Skeletal muscle tissue (tissue), 4 donors: Measurements from ENCODE around the gene LCE2C. TPM values are rescaled to one million over a fixed set of nuclear protein-coding genes. Genes with fewer than 3 reads are reported as not detected.

Experiments used
- H3K27ac ChIP-seq: one replicate; pipeline ENCODE4 v1.7.0; 2013; ENCODE audit warnings: mild to moderate bottlenecking, low read depth, low read length, inconsistent platforms
- H3K27me3 ChIP-seq, 3 donors: one replicate each; pipeline ENCODE4 v1.7.0; 2013; ENCODE audit warnings: low read length in 3 of 3; ENCODE audit not compliant: control insufficient read depth in 3 of 3, insufficient read depth in 3 of 3
- H3K36me3 ChIP-seq, 3 donors: one replicate each; pipeline ENCODE4 v1.7.0; 2013; ENCODE audit warnings: low read length in 3 of 3; ENCODE audit not compliant: control insufficient read depth in 3 of 3, insufficient read depth in 3 of 3
- H3K4me1 ChIP-seq, 3 donors: one replicate each; pipeline ENCODE4 v1.7.0; 2013; ENCODE audit warnings: low read length in 3 of 3, mild to moderate bottlenecking in 3 of 3; ENCODE audit not compliant: control insufficient read depth in 3 of 3, insufficient read depth in 3 of 3
- H3K4me3 ChIP-seq, 3 donors: one replicate each; pipeline ENCODE4 v1.7.0; 2013; ENCODE audit warnings: low read length in 3 of 3
- H3K9ac ChIP-seq, 3 donors: one replicate each; pipeline ENCODE4 v1.7.0; 2013; ENCODE audit warnings: low read length in 3 of 3, mild to moderate bottlenecking in 3 of 3, moderate library complexity in 2 of 3, low read depth in 1 of 3
- H3K9me3 ChIP-seq, 3 donors: one replicate each; pipeline ENCODE4 v1.7.0; 2013; ENCODE audit warnings: low read length in 3 of 3; ENCODE audit not compliant: control insufficient read depth in 3 of 3
- total RNA-seq: library from RNA; depleted of rRNA; stranded (reverse); fragments of >200 nt; gene quantifications from one replicate; pipeline ENCODE4 v1.2.3, GENCODE V29; 2014
- donor health status: Osteomylitis.

The LCE2C gene
- total RNA-seq, 1 donor from 2014 or later: not detected

- H3K27me3 ChIP-seq: peaks cover 0 to 2% (median 0%) of the 10 kb centered on the region in 3 donors
- no peaks in the 10 kb centered on the region for H3K4me1 ChIP-seq
- H3K27ac ChIP-seq: no peak within 1 kb of the TSS
- no peaks in the 10 kb centered on the region for H3K36me3 ChIP-seq
- H3K4me3 ChIP-seq: no peak within 1 kb of the TSS
- H3K9me3 ChIP-seq: no peaks in the 10 kb centered on the region
- no peak within 1 kb of the TSS for H3K9ac ChIP-seq
Observed at GRCh38 chr1:152707860-152708259, 32.8 kb downstream of the LCE2C start, which contains the start of gene LCE4A. Gene LCE4A, plus strand, starts transcription at chr1:152708160. Its CDS starts 916 bp downstream, at chr1:152709076.

- Histone ChIP-seq H3K9me3 (peaks cover 0 to 5% (median 4%) of the 10 kb centered on the region in 3 donors), H3K4me1 (no peaks in the 10 kb centered on the region), H3K27ac (no peak overlapping the region), H3K36me3 (no peaks in the 10 kb centered on the region), H3K4me3 (no peak overlapping the region), H3K9ac (no peak overlapping the region), H3K27me3 (no peaks in the 10 kb centered on the region)
Observed at GRCh38 chr1:152718238-152718637, 43.2 kb downstream of the LCE2C start.

GRCh38 chr1:152725261-152725660, 50.2 kb downstream of the LCE2C start:
- H3K36me3 ChIP-seq: no peaks in the 10 kb centered on the region
- H3K9me3 ChIP-seq: no peaks in the 10 kb centered on the region
- no peak overlapping the region for H3K9ac ChIP-seq
- no peaks in the 10 kb centered on the region for H3K27me3 ChIP-seq
- no peak overlapping the region for H3K4me3 ChIP-seq
- no peaks in the 10 kb centered on the region for H3K4me1 ChIP-seq
- H3K27ac ChIP-seq: no peak overlapping the region

Other genes with a start within 250 kb of the LCE2C start
- gene LCE5A, start 164.5 kb upstream of the LCE2C start, total RNA-seq: not detected
- gene CRCT1, start 160.8 kb upstream of the LCE2C start, total RNA-seq: not detected
- gene LCE3E, start 108.5 kb upstream of the LCE2C start, total RNA-seq: not detected
- not detected for gene LCE3D, start 94.8 kb upstream of the LCE2C start, total RNA-seq
- not detected for gene LCE3C, start 75.0 kb upstream of the LCE2C start, total RNA-seq
- not detected for gene LCE3B, start 61.5 kb upstream of the LCE2C start, total RNA-seq
- gene LCE3A, start 52.2 kb upstream of the LCE2C start, total RNA-seq: not detected
- not detected for gene LCE2D, start 11.9 kb upstream of the LCE2C start, total RNA-seq
- gene LCE2B, start 10.8 kb downstream of the LCE2C start, total RNA-seq: not detected
- not detected for gene LCE2A, start 23.1 kb downstream of the LCE2C start, total RNA-seq
- gene LCE4A, start 32.9 kb downstream of the LCE2C start, total RNA-seq: not detected
- gene KPRP, start 82.7 kb downstream of the LCE2C start, total RNA-seq: not detected
- gene LCE1F, start 99.9 kb downstream of the LCE2C start, total RNA-seq: not detected
- not detected for gene LCE1E, start 111.0 kb downstream of the LCE2C start, total RNA-seq
- gene LCE1D, start 121.4 kb downstream of the LCE2C start, total RNA-seq: not detected
- not detected for gene LCE1C, start 131.4 kb downstream of the LCE2C start, total RNA-seq
- not detected for gene LCE1B, start 136.7 kb downstream of the LCE2C start, total RNA-seq
- not detected for gene LCE1A, start 152.2 kb downstream of the LCE2C start, total RNA-seq
- not detected for gene LCE6A, start 167.6 kb downstream of the LCE2C start, total RNA-seq
- not detected for gene LCE7A, start 184.7 kb downstream of the LCE2C start, total RNA-seq
- not detected for gene SMCP, start 203.0 kb downstream of the LCE2C start, total RNA-seq
- gene IVL, start 233.3 kb downstream of the LCE2C start, total RNA-seq: not detected